ENCODE results near the gene MCM5.
"Not testable (repeated sequence)": the region's sequence is repeated elsewhere in the genome, so short reads cannot be mapped to it uniquely, and the experiment has no call there.

Gene MCM5

DNA sequence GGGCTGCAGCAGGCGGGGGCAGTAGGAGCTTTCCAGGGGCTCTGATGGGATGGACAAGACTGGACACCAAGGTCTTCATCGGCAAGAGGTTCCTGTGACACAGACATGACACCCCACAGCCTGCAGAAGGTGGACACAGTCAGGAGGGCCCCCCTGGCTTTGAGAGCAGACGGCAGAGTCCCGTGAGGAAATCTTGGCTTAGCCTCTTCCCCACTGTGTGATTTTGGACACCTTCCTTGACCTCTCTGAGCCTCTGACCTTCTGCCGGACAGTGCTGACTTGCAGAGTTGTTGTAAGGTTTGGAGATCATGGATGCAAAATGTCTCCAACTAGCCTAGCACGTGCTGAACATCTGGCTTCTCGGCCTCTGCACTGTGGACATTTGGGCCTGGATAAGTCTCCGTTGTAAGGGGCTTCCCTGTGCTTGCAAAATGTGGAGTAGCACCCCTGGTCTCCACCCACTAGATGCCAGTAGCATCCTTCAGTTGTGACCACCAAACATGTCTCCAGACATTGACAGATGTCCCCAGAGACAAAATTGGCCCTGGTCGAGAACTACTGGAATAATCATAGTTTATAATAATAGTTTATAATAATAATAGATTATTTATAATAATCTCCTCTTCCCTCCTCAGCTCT lies 54.6 kb downstream of the MCM5 start:
- no peak for DNase-seq

GRCh38 chr22:35455529-35455928 lies 55.6 kb downstream of the MCM5 start:
- no peak for DNase-seq

- DNase-seq: no peak
These were observed 56.8 kb downstream of the MCM5 start for GRCh38 chr22:35456757-35457156.

GRCh38 chr22:35457729-35458546 lies 58.0 kb downstream of the MCM5 start:
- no peak for DNase-seq

DNA sequence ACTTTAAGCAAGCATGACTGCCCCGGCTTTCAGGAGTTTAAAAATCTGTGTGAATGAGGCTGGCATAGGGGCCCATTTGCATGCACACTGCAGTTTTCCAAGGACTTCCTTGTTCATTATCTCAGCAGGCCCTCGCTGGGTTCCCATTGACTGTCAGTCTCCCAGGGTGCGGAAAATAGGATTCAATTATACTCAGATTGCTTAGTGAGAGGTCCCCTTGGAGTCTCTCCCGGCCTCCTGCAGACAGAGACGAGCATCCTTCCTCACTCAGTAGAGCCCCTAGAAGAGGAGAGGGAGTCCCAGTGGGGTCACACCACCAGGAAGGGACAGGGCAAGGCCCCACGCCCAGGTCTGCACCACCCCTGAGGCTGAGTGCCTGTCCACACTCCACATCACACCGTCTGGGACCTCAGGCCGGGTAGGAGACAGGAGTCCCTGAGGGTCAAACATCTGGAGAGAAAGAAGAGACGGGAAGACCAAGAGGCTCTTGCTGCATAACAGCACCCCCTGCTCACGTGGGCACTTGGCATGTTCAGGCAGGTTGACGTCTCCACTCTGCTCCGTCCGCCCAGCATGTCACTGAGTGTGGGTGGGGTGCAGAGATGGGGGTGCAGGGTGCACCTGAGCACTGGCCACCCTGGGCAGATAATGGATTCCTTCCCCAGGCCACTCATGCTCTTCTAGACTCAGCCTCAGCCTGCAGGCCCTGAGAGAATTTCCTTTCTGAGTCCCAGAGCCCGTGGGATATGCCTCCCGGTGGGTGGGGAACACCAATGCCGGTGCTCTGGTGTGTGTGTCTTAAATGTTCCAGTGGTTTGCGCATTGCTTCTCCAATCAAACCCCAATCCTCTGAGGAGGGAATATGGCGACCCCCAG lies 58.8 kb downstream of the MCM5 start:
- DNase-seq: no peak

DNA sequence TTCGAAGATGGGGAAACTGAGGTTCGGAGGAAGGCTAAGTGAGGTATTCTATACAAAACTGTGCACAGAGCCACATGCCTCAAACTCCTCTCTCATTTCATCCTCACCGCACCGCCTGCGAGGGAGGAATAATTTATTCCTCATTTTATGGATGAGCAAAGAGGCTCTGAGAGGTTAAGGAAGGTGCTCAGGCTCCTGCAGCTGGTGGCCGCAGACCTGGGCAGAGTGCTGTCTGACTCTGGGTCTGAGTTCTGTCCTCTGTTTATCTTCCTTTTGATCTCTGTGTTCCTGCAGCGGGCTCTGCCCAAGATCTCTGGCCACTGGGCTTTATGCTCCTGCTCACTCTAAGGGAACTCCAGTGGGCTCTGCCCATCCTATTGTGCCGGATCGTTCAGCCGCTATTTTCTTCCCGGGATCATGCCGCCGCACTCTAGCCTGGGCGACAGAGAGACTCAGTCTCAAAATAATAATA lies 59.5 kb downstream of the MCM5 start:
- DNase-seq: no peak

GRCh38 chr22:35459976-35460375 lies 60.0 kb downstream of the MCM5 start:
- DNase-seq: not testable (repeated sequence)

- DNase-seq: no peak
These were observed 60.7 kb downstream of the MCM5 start for GRCh38 chr22:35460688-35461087.

- DNase-seq: no peak
These were observed 62.7 kb downstream of the MCM5 start for GRCh38 chr22:35462498-35463230.

GRCh38 chr22:35463231-35463933 lies 63.4 kb downstream of the MCM5 start:
- DNase-seq: no peak

GRCh38 chr22:35464399-35464798 lies 64.5 kb downstream of the MCM5 start:
- DNase-seq: no peak

DNA sequence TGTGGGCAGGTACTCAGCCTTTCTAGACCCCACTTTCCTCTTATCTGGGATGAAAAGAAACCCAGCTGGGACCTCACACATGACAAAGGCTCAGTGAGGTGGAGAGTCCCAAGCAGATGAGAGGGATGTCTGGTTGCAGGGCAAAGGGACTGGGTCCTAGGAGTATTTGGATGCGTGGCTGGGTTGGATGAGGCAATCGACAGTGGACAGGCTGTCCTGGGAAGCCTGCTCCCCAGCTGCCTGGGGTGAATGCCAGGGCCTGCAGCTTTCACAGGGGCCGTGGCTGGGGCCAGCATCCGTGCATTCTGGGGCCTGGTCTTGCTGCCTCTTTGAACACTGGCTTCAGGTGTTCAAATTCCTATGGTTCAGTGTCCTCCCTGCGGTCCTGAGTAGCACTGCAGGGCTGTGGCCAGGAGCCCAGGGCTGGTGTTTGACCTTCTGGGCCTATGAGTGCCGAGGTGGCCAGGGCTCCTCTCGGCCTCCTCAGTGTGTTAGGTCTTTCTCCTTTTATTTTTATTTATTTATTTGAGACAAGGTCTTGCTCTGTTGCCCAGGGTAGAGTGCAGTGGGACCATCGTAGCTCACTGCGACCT lies 65.3 kb downstream of the MCM5 start:
- no peak for DNase-seq

GRCh38 chr22:35467681-35468434 lies 67.9 kb downstream of the MCM5 start:
- DNase-seq: no peak

DNA sequence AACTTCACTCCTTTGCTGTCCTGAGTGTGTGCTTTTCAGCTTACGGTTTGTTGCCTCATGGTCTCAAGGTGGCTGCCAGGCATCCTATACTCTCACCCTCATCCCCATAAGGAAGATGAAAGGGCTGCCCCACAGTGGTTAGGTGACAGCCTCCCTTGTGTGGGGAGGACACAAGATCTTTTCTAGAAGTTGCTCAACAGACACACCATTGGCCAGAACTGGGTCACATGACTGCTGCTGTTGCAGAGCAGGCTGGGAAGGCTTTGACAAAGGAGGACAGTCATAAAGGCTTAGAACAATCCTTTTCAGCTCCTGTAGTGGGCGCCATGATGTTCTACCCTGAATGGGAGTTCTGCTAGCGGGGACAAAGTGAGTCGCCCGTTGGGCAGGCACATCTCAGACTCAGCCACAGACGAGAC lies 71.0 kb downstream of the MCM5 start:
- DNase-seq: no peak

DNA sequence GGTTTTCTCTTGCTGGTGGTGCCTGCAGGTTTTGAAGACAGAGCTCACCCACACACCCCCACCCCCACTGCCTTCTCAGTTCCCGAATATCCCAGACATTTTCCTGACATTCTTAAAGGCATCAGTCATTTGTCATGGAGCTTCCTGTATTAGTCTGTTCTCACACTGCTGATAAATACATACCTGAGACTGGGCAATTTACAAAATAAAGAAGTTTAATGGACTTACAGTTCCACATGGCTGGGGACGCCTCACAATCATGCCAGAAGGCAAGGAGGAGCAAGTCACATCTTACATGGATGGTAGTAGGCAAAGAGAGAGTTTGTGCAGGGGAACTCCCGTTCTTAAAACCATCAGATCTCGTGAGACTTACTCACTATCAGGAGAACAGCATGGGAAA lies 71.6 kb downstream of the MCM5 start:
- peak; percentile 22 for DNase-seq

DNA sequence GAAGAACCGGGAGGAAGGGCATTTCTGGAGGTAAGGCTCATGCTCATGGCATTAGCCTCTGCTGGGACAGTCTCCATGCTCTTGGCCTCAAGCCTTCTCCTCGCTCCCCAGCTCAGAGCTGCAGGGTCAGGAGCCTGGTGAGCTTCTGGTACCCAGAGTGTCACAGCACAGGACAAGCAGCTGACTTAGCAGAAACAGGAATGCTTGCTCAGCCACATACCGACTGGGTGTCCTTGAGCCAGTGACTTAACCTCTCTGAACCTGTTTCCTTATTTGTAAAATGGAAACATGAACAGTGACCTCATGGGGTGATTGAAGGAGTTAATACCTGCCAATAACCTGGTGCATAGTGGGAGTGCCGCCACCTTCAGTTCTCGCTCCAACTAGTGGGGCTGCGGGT lies 72.5 kb downstream of the MCM5 start:
- DNase-seq: no peak

DNA sequence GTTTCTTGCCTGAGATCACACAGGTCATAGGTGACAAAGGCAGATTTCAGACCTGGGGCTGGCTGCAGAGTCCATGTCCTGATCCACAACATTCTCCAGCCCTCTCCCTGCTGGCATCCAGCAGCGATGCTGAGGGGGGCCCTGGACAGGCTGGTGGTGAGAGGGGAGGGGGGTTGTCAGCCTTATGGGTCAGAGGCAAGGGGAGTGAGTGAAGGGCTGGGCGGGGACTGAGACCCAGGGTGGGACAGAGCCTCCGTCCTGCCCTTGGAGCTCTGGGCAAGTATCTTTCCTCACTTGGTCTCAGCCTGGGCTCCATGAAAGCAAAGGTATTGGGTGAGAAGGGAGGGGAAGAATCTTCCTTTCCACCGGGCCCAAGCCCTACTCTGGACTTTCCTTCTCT lies 74.0 kb downstream of the MCM5 start:
- no peak for DNase-seq
